Measurements from ENCODE around the gene CMTM5. TPM values are rescaled to one million over a fixed set of nuclear protein-coding genes. Genes with fewer than 3 reads are reported as not detected.
A peak's percentile ranks its signal among the peaks of the same experiment; 100 is the strongest.

Gene CMTM5
- polyA plus RNA-seq (2012; rRNA removed), result 0.13 TPM in 1 of 2 replicates, not detected in the other
- polyA plus RNA-seq (2012; cell fraction: cytosol; rRNA removed), result not detected in 2 replicates
- polyA plus RNA-seq (2012; cell fraction: nucleus; rRNA removed), result not detected in 2 replicates

DNA sequence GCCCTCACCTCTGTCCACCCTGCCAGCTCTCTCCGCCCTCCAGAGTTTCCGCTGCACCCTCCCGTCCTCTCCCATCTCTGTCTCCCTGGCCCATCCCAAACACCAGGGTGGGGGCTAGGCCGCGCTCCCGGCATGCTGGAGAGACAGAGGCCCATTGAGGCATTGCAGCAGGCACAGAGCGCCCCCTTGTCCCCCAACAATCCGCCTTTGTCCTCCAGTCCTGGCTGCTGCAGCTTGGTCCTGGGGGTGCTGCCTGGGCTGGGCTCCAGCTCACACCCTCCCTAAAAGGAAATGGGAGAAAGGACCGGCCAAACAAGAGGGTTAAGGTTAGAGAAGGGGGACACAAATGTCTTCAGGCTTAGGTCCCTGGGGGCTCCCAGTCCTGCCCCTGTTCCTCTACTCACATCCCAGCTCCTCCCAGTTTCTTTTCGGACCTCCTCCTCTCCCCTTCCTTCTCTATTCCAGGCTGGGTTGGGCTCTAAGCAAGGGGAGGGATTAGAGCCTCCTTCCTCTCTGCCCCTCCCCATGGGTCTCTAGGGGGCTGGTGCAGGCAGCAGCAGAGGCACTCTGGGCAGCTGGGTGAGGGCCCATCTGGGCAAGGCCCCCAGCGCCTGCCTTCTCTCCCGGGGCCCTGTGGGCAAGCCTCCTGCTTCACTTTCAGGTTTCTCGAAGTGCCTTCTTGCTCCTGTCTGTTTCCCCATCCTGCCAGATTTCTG lies at the start of gene CMTM5:
Gene CMTM5, plus strand, starts transcription at position 565 of the 716 bp plus-strand sequence. CDS start 206 bp downstream, outside the sequence.
- ChIA-PET POLR2A (interaction anchor here (3.1 kb wide), 1 partner anchor 11 kb away, joined by 13 read pairs; the partner anchor contains the start of gene EFS), CTCF (interaction anchor here (0.8 to 8.2 kb wide), 4 partner anchors 50 to 256 kb away, joined by 3 to 179 read pairs (median 3); partner anchors contain the start of gene PABPN1)
- no peak for TF ChIP-seq YY1 (IDR thresholded peaks at IDR 0.05; ENCODE audit: low read depth)
- TF ChIP-seq NRF1 (IDR thresholded peaks at IDR 0.05; ENCODE audit: low read depth, low read length), result no peak
- TF ChIP-seq, protein P1, sequence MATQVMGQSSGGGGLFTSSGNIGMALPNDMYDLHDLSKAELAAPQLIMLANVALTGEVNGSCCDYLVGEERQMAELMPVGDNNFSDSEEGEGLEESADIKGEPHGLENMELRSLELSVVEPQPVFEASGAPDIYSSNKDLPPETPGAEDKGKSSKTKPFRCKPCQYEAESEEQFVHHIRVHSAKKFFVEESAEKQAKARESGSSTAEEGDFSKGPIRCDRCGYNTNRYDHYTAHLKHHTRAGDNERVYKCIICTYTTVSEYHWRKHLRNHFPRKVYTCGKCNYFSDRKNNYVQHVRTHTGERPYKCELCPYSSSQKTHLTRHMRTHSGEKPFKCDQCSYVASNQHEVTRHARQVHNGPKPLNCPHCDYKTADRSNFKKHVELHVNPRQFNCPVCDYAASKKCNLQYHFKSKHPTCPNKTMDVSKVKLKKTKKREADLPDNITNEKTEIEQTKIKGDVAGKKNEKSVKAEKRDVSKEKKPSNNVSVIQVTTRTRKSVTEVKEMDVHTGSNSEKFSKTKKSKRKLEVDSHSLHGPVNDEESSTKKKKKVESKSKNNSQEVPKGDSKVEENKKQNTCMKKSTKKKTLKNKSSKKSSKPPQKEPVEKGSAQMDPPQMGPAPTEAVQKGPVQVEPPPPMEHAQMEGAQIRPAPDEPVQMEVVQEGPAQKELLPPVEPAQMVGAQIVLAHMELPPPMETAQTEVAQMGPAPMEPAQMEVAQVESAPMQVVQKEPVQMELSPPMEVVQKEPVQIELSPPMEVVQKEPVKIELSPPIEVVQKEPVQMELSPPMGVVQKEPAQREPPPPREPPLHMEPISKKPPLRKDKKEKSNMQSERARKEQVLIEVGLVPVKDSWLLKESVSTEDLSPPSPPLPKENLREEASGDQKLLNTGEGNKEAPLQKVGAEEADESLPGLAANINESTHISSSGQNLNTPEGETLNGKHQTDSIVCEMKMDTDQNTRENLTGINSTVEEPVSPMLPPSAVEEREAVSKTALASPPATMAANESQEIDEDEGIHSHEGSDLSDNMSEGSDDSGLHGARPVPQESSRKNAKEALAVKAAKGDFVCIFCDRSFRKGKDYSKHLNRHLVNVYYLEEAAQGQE (IDR thresholded peaks at IDR 0.05; ENCODE audit: low read depth, low read length), result no peak
- Histone ChIP-seq H3K4me2 (no peak within 1 kb of the TSS), H4K20me1 (ENCODE audit: insufficient read depth) (no peaks in the 10 kb centered on the region), H3K9me2 (no peaks in the 10 kb centered on the region), H3K27me3 (ENCODE audit: insufficient read depth) (peaks cover 2% of the 10 kb centered on the region), H3K4me3 (ENCODE audit: low read depth in 2 of 2, low read length in 1 of 2) (no peak within 1 kb of the TSS), H3K79me2 (ENCODE audit: insufficient read depth) (no peaks in the 10 kb centered on the region), H3K9ac (no peak within 1 kb of the TSS), H3K4me1 (ENCODE audit: control insufficient read depth in 1 of 2, insufficient read depth in 2 of 2, low read depth in 1 of 2, low read length in 1 of 2) (peaks cover 0 to 3% of the 10 kb centered on the region in 2 experiments; a peak in 1 of 4 replicates), H3F3A (replicated peaks; ENCODE audit: insufficient read depth) (no peaks in the 10 kb centered on the region), H3K27ac (ENCODE audit: low read depth in 2 of 2, low read length in 1 of 2) (no peak within 1 kb of the TSS), H3K36me3 (replicated peaks in 1 of 2; ENCODE audit: control insufficient read depth in 1 of 2, insufficient read depth in 2 of 2, low read length in 1 of 2) (no peaks in the 10 kb centered on the region), H3K9me3 (no peaks in the 10 kb centered on the region), H2AFZ (ENCODE audit: low read depth) (no peak within 1 kb of the TSS)
- DNase-seq, result no peak
- WGBS (ENCODE audit: low lambda C conversion rate), result 76% methylated on average over 13 of the region's 13 CpGs

DNA sequence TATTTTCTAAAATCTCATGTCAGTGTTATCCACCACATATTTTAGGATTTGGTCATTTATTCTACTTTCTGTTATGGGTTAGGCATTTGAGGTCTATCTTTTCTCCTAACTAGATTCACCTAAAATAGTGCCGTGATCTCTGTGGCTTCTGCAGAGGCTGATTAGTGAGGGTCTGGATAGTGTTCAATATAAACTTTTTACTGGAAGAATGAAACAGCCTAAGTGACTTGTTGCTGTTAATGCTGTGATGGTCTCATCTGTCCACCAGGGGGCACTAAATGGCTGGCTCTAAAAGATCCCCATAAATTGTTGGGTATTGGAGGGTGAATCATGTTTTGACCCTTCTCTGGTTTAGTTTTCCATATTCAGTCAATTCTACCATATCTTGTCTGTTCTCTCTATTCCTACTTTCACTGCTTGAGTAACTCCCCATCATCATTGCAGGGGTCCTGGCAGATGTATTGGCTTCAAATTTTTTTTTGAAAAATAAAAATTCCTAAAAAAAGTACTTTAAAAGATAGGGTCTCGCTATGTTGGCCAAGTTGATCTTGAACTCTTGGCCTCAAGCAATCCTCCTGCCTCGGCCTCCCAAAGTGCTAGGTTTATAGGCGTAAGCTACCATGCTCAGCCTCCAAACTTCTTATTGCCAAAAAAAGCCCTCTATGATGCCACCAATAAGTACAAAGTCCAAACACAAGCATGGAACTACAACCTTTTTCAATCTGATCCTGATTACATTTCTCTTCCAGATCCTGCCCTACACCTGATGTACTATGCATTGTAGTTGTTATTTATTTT lies 48.7 kb upstream of the CMTM5 start:
- Histone ChIP-seq H3K79me2 (ENCODE audit: insufficient read depth) (peaks cover 20% of the 10 kb centered on the region), H3K4me2 (no peak overlapping the region), H3F3A (replicated peaks; ENCODE audit: insufficient read depth) (peaks cover 27% of the 10 kb centered on the region), H3K9me3 (no peaks in the 10 kb centered on the region), H3K27ac (ENCODE audit: low read depth in 2 of 2, low read length in 1 of 2) (no peak overlapping the region), H3K4me1 (ENCODE audit: control insufficient read depth in 1 of 2, insufficient read depth in 2 of 2, low read depth in 1 of 2, low read length in 1 of 2) (peaks cover 3 to 4% of the 10 kb centered on the region in 2 experiments; a peak in 3 of 4 replicates), H2AFZ (ENCODE audit: low read depth) (no peak overlapping the region), H3K9ac (no peak overlapping the region), H3K9me2 (no peaks in the 10 kb centered on the region), H3K4me3 (ENCODE audit: low read depth in 2 of 2, low read length in 1 of 2) (no peak overlapping the region), H3K36me3 (replicated peaks in 1 of 2; ENCODE audit: control insufficient read depth in 1 of 2, insufficient read depth in 2 of 2, low read length in 1 of 2) (peaks cover 29 to 30% of the 10 kb centered on the region in 2 experiments), H4K20me1 (ENCODE audit: insufficient read depth) (no peaks in the 10 kb centered on the region), H3K27me3 (ENCODE audit: insufficient read depth) (no peaks in the 10 kb centered on the region)
- peak; percentile 86 for DNase-seq
- 32% methylated on average over 4 of the region's 4 CpGs for WGBS (ENCODE audit: low lambda C conversion rate)
- TF ChIP-seq RAD21 (IDR thresholded peaks at IDR 0.05; ENCODE audit: low read length), result peak; percentile 96
- TF ChIP-seq CTCF (IDR thresholded peaks at IDR 0.05), result peak; percentile 93
- no peak for TF ChIP-seq YY1 (IDR thresholded peaks at IDR 0.05; ENCODE audit: low read depth)
- TF ChIP-seq RFX5 (IDR thresholded peaks at IDR 0.05; ENCODE audit: low read length), result no peak
- peak; percentile 87 for TF ChIP-seq SMC3 (IDR thresholded peaks at IDR 0.05; ENCODE audit: low read depth, low read length)
- TF ChIP-seq NRF1 (IDR thresholded peaks at IDR 0.05; ENCODE audit: low read depth, low read length), result no peak
- TF ChIP-seq POLR2AphosphoS5 (IDR thresholded peaks at IDR 0.05; ENCODE audit: low read depth, low read length), result no peak
- peak; percentile 68 for TF ChIP-seq CHD2 (IDR thresholded peaks at IDR 0.05; ENCODE audit: low read length, partially characterized antibody)
- TF ChIP-seq TCF12 (IDR thresholded peaks at IDR 0.05), result no peak
- TF ChIP-seq MEF2A (IDR thresholded peaks at IDR 0.05; ENCODE audit: borderline replicate concordance, low read depth), result no peak
- ChIA-PET CTCF (interaction anchor here (1.0 to 13.2 kb wide), 17 partner anchors 10 to 235 kb away, joined by 3 to 179 read pairs (median 5); partner anchors contain the start of genes CMTM5 and SLC22A17), POLR2A (no interaction called here)
